K562 (cell line): ENCODE results near the gene OR11A1. TPM values are rescaled to one million over a fixed set of nuclear protein-coding genes. Genes with fewer than 3 reads are reported as not detected.

Experiments
- BCL6 ChIP-seq: fragments of 250-450 bp; sonication (Bioruptor Pico); IDR thresholded peaks from 2 replicates; pipeline ENCODE4 v1.4.0; 2020
- CLOCK ChIP-seq: fragments of 250-450 bp; sonication (Bioruptor Pico); IDR thresholded peaks from 2 replicates; pipeline ENCODE4 v1.4.0; 2020; ENCODE audit warnings: mild to moderate bottlenecking, moderate library complexity, borderline replicate concordance
- E2F5 ChIP-seq: sonication (generic); formaldehyde crosslinking; IDR thresholded peaks from 2 replicates; pipeline ENCODE4 v1.8.0; 2022; ENCODE audit warnings: mild to moderate bottlenecking, missing genetic modification reagents
- ELF4 ChIP-seq: fragments of 450-650 bp; formaldehyde crosslinking; IDR thresholded peaks from 2 replicates; pipeline ENCODE4 v1.4.0; 2022; ENCODE audit warnings: missing genetic modification characterization
- HMGN3 ChIP-seq: IDR thresholded peaks from 2 replicates; pipeline ENCODE4 v1.6.1; 2011; ENCODE audit warnings: borderline replicate concordance, low read depth, mild to moderate bottlenecking, mixed read lengths, low read length; ENCODE audit not compliant: insufficient read length; ENCODE audit errors: extremely low read depth
- JUN ChIP-seq, 2 experiments: sonication (generic) in 1 of 2; formaldehyde crosslinking in 1 of 2; IDR thresholded peaks; 2 replicates each; pipeline versions ENCODE4 v1.6.1 to v1.8.0; 2012 to 2022; ENCODE audit warnings: borderline replicate concordance in 2 of 2, mild to moderate bottlenecking in 2 of 2, improper control_type of control experiment in 1 of 2, low read depth in 1 of 2, low read length in 1 of 2, missing genetic modification reagents in 1 of 2
- MAFK ChIP-seq: IDR thresholded peaks from 2 replicates; pipeline ENCODE4 v1.6.1; 2011; ENCODE audit warnings: low read length, improper control_type of control experiment
- NR2C2 ChIP-seq, 2 experiments: fragments of 200-800 bp in 1 of 2; sonication (Bioruptor generic) in 1 of 2; sonication (generic) in 1 of 2; formaldehyde crosslinking in 1 of 2; IDR thresholded peaks; 2 replicates each; pipeline versions ENCODE4 v1.6.1 to v1.8.0; 2016 to 2022; ENCODE audit warnings: mild to moderate bottlenecking in 1 of 2, missing compliant biosample characterization in 1 of 2, missing genetic modification characterization in 1 of 2, missing genetic modification reagents in 1 of 2
- RAD51 ChIP-seq: fragments of 450-650 bp; IDR thresholded peaks from 2 replicates; pipeline ENCODE4 v1.7.1; 2016; ENCODE audit warnings: low read depth, mild to moderate bottlenecking, borderline replicate concordance
- RBM17 ChIP-seq: fragments of 200-400 bp; formaldehyde crosslinking; IDR thresholded peaks from 2 replicates; pipeline ENCODE4 v1.6.1; 2017; ENCODE audit warnings: low read depth, mild to moderate bottlenecking, low read length, borderline replicate concordance
- RHOXF2B ChIP-seq: fragments of 250-450 bp; sonication (Bioruptor Pico); conservative IDR thresholded peaks from 2 replicates; pipeline ENCODE4 v1.5.1; 2021
- SFPQ ChIP-seq: fragments of 200-400 bp; formaldehyde crosslinking; IDR thresholded peaks from 2 replicates; pipeline ENCODE4 v1.6.1; 2017; ENCODE audit warnings: mild to moderate bottlenecking, low read depth, low read length, moderate library complexity
- SMARCB1 ChIP-seq: IDR thresholded peaks from 2 replicates; pipeline ENCODE4 v1.6.1; 2011; ENCODE audit warnings: improper control_type of control experiment, low read depth; ENCODE audit not compliant: insufficient read length
- ZBTB49 ChIP-seq: sonication (generic); formaldehyde crosslinking; IDR thresholded peaks from 2 replicates; pipeline ENCODE4 v1.8.0; 2022; ENCODE audit warnings: missing genetic modification reagents, mild to moderate bottlenecking, borderline replicate concordance
- ZNF146 ChIP-seq: IDR thresholded peaks from one replicate; pipeline ENCODE4 v1.6.1; 2018; ENCODE audit warnings: missing compliant biosample characterization; ENCODE audit not compliant: unreplicated experiment
- ZNF174 ChIP-seq: fragments of 250-450 bp; sonication (Bioruptor Pico); IDR thresholded peaks from 2 replicates; pipeline ENCODE4 v1.4.0; 2020; ENCODE audit warnings: mild to moderate bottlenecking
- ZNF57 ChIP-seq: fragments of 450-650 bp; formaldehyde crosslinking; IDR thresholded peaks from 2 replicates; pipeline ENCODE4 v1.4.0; 2020; ENCODE audit warnings: mild to moderate bottlenecking, moderate library complexity
- polyA plus RNA-seq, 8 experiments: library from polyadenylated mRNA; depleted of rRNA in 4 of 8; stranded (reverse) in 5 of 8; unstranded in 3 of 8; fragments of >200 nt; fragmentation: Nextera tagmentation in 2 of 8; fragmentation: Illumina TruSeq in 1 of 8; extraction: Ambion mirVana in 2 of 8; extraction: Trizol in 1 of 8; gene quantifications; 2 replicates each; pipeline versions ENCODE4 v1.2.1 to v1.2.3, GENCODE V29; 2011 to 2014; ENCODE audit warnings: inconsistent platforms in 1 of 8, missing spikeins in 1 of 8
- total RNA-seq, 7 experiments: library from RNA; depleted of rRNA in 6 of 7; stranded (reverse); fragments of >200 nt in 6 of 7; fragmentation: Illumina TruSeq in 2 of 7; extraction: Trizol in 2 of 7; gene quantifications; 2 replicates each; pipeline versions ENCODE4 v1.2.1 to v1.2.3, GENCODE V29; 2011 to 2021; ENCODE audit warnings: low replicate concordance in 1 of 7

OR11A1 gene
- total and polyA plus RNA-seq, 9 of the 15 experiments (the other 6 are each of a cell fraction or from before 2014, with no cell fraction given), result not detected

- TF ChIP-seq SMARCB1, result no peak
- no peak for TF ChIP-seq ZNF57 (CRISPR knock-in tag)
- TF ChIP-seq ZNF174 (CRISPR knock-in tag), result no peak
- no peak for TF ChIP-seq BCL6 (CRISPR knock-in tag)
- TF ChIP-seq ZBTB49 (CRISPR knock-in tag), result no peak
- TF ChIP-seq RAD51, result no peak
- TF ChIP-seq HMGN3, result no peak
- no peak for TF ChIP-seq ELF4 (CRISPR knock-in tag)
- TF ChIP-seq RHOXF2B, result no peak
- no peak for TF ChIP-seq ZNF146 (CRISPR knock-in tag)
- TF ChIP-seq E2F5 (CRISPR knock-in tag), result no peak
- TF ChIP-seq CLOCK (CRISPR knock-in tag), result no peak
- no peak for TF ChIP-seq RBM17
- no peak for TF ChIP-seq JUN (IDR thresholded peaks at IDR 0.05; ENCODE audit: borderline replicate concordance, low read depth, low read length)
- TF ChIP-seq JUN (CRISPR knock-in tag; IDR thresholded peaks at IDR 0.05; ENCODE audit: borderline replicate concordance), result no peak
- no peak for TF ChIP-seq SFPQ
- TF ChIP-seq MAFK, result peak; percentile 71
- TF ChIP-seq NR2C2 (CRISPR knock-in tag; IDR thresholded peaks at IDR 0.05), result no peak
- TF ChIP-seq NR2C2 (tag; IDR thresholded peaks at IDR 0.05), result no peak
Observed at GRCh38 chr6:29487660-29488059, 30.8 kb upstream of the OR11A1 start, which contains the start of gene MAS1L (continued).
